K562 (cell line): ENCODE data around the gene LAMB3. TPM values are rescaled to one million over a fixed set of nuclear protein-coding genes. Genes with fewer than 3 reads are reported as not detected.

Experiments used
- ATAC-seq: fragments of 200-7000 bp; cut with Tn5 transposase; 3 replicates; pipeline ENCODE4 v1.9.1; 2020; ENCODE audit warnings: moderate library complexity
- BruUV-seq: library from RNA; stranded (reverse); fragments of 400-500 nt; replicated peaks from 2 replicates; lab custom pipeline; 2021; lab: Mats Ljungman, UMichigan
- CTCF ChIA-PET: fragments of 300-600 bp; formaldehyde crosslinking; extraction: SDS; loops from one replicate; lab custom pipeline; 2021; ENCODE audit warnings: low intra/inter-chr PET ratio; lab: Yijun Ruan, JAX
- POLR2A ChIA-PET: fragments of 300-600, 350-650 bp; sonication (Branson Sonifier 250); formaldehyde crosslinking; extraction: SDS; loops from one replicate; lab custom pipeline; 2021; ENCODE audit warnings: antibody characterized with exemption, inconsistent platforms; lab: Yijun Ruan, JAX
- DNase-seq, 4 experiments: peaks; one replicate each; pipeline versions ENCODE4 v3.0.0 to v3.0.0-alpha.2; 2011 to 2018; ENCODE audit warnings: low spot score in 3 of 4, mixed read lengths in 3 of 4; ENCODE audit errors: extremely low read depth in 1 of 4
- FAIRE-seq: peaks from 2 replicates; lab custom pipeline; 2011; peaks lifted over from hg19 to GRCh38; lab: Jason Lieb, UNC
- H2AFZ ChIP-seq: 2 replicates; pipeline ENCODE4 v1.6.0; 2011; ENCODE audit warnings: low read depth, low read length, control low read depth, inconsistent platforms
- H3K27ac ChIP-seq: fragments of 200-600 bp; 3 replicates; pipeline ENCODE4 v1.8.0; 2011; ENCODE audit warnings: low read depth, mild to moderate bottlenecking, control low read depth, inconsistent platforms, low read length, moderate library complexity, mixed read lengths; ENCODE audit errors: extremely low read depth
- H3K27me3 ChIP-seq, 2 experiments: fragments of 300-600 bp in 1 of 2; 2 replicates in 1 of 2; 3 replicates in 1 of 2; pipeline versions ENCODE4 v1.6.0 to v1.8.0; 2011; ENCODE audit warnings: inconsistent platforms in 2 of 2, low read length in 2 of 2, mild to moderate bottlenecking in 1 of 2, mixed read lengths in 1 of 2, moderate library complexity in 1 of 2; ENCODE audit not compliant: control insufficient read depth in 2 of 2, insufficient read depth in 2 of 2
- H3K36me3 ChIP-seq: fragments of 300-600 bp; 3 replicates; pipeline ENCODE4 v1.8.0; 2011; ENCODE audit warnings: mild to moderate bottlenecking, low read length, inconsistent platforms; ENCODE audit not compliant: control insufficient read depth, insufficient read depth
- H3K4me1 ChIP-seq, 2 experiments: fragments of 200-600 bp in 1 of 2; replicated peaks in 1 of 2; 2 replicates in 1 of 2; 3 replicates in 1 of 2; pipeline versions ENCODE4 v1.5.1 to v1.8.0; 2011; ENCODE audit warnings: inconsistent platforms in 2 of 2, low read length in 2 of 2, mild to moderate bottlenecking in 1 of 2, mixed read lengths in 1 of 2, moderate library complexity in 1 of 2; ENCODE audit not compliant: control insufficient read depth in 2 of 2, insufficient read depth in 2 of 2
- H3K4me2 ChIP-seq: 2 replicates; pipeline ENCODE4 v1.6.1; 2011; ENCODE audit warnings: low read length, control low read depth, inconsistent platforms, mixed read lengths; ENCODE audit not compliant: insufficient read depth
- H3K4me3 ChIP-seq: fragments of 200-600 bp; sonication (generic), shearing (Covaris generic); 2 replicates; pipeline ENCODE4 v1.5.1; 2016; ENCODE audit warnings: control low read depth, inconsistent platforms
- H3K79me2 ChIP-seq: fragments of 200-600 bp; 3 replicates; pipeline ENCODE4 v1.8.0; 2011; ENCODE audit warnings: low read length, inconsistent platforms; ENCODE audit not compliant: control insufficient read depth, insufficient read depth
- H3K9ac ChIP-seq, 2 experiments: 2 replicates each; pipeline versions ENCODE4 v1.6.0 to v1.6.1; 2011; ENCODE audit warnings: low read depth in 2 of 2, low read length in 2 of 2, control low read depth in 1 of 2, inconsistent platforms in 1 of 2, mild to moderate bottlenecking in 1 of 2, mixed read lengths in 1 of 2; ENCODE audit not compliant: insufficient read depth in 1 of 2
- H3K9me1 ChIP-seq: one replicate; pipeline ENCODE4 v1.6.0; 2011; ENCODE audit warnings: inconsistent platforms, mild to moderate bottlenecking, low read length, moderate library complexity; ENCODE audit not compliant: control insufficient read depth, insufficient read depth
- H3K9me3 ChIP-seq: replicated peaks from 2 replicates; pipeline ENCODE4 v1.5.1; 2011; ENCODE audit warnings: low read depth, low read length, inconsistent platforms; ENCODE audit not compliant: control insufficient read depth, insufficient read depth
- H4K20me1 ChIP-seq: replicated peaks from 2 replicates; pipeline ENCODE4 v1.6.1; 2011; ENCODE audit warnings: low read length, inconsistent platforms, mixed read lengths; ENCODE audit not compliant: control insufficient read depth, insufficient read depth
- CAMTA2 ChIP-seq: fragments of 250-450 bp; sonication (Bioruptor Pico); conservative IDR thresholded peaks from 2 replicates; pipeline ENCODE4 v1.5.1; 2022
- E2F8 ChIP-seq: fragments of 450-650 bp; IDR thresholded peaks from 2 replicates; pipeline ENCODE4 v1.7.1; 2018; ENCODE audit warnings: mild to moderate bottlenecking, low read depth; ENCODE audit not compliant: partially characterized antibody
- HDAC1 ChIP-seq, 2 experiments: fragments of 450-650 bp; IDR thresholded peaks; 2 replicates each; pipeline ENCODE4 v1.6.1; 2016 to 2017; ENCODE audit warnings: inconsistent platforms in 1 of 2, mild to moderate bottlenecking in 1 of 2, moderate library complexity in 1 of 2
- MCM5 ChIP-seq: fragments of 450-650 bp; IDR thresholded peaks from 2 replicates; pipeline ENCODE4 v1.6.1; 2016; ENCODE audit warnings: low read depth
- MEF2A ChIP-seq: IDR thresholded peaks from 2 replicates; pipeline ENCODE4 v1.6.1; 2011; ENCODE audit warnings: low read depth, mild to moderate bottlenecking, low read length, moderate library complexity; ENCODE audit not compliant: control insufficient read depth
- NFIX ChIP-seq: fragments of 250-450 bp; sonication (Bioruptor Pico); IDR thresholded peaks from 2 replicates; pipeline ENCODE4 v1.4.0; 2020; ENCODE audit warnings: low read depth, mild to moderate bottlenecking, moderate library complexity
- PHB2 ChIP-seq: fragments of 450-650 bp; IDR thresholded peaks from 2 replicates; pipeline ENCODE4 v1.6.1; 2017; ENCODE audit warnings: low read depth
- ZNF197 ChIP-seq: fragments of 200-800 bp; sonication (Bioruptor generic); IDR thresholded peaks from 2 replicates; pipeline ENCODE4 v1.6.1; 2016; ENCODE audit warnings: low read depth, missing genetic modification characterization, missing compliant biosample characterization
- ZNF507 ChIP-seq: conservative IDR thresholded peaks from 2 replicates; pipeline ENCODE4 v1.6.1; 2017; ENCODE audit warnings: missing genetic modification characterization, missing compliant biosample characterization
- WGBS: fragments of 100-300 bp; shearing (Covaris generic); methylation state at CpG from one replicate; pipeline ENCODE4 v1.1.6; 2016; ENCODE audit warnings: low coverage, mixed read lengths; ENCODE audit not compliant: insufficient coverage; ENCODE audit errors: missing lambda C conversion rate; 5-methylcytosine and 5-hydroxymethylcytosine counted together
- in situ Hi-C: fragments of 300-500 bp; cut with MboI; formaldehyde crosslinking; loops from 4 replicates; pipeline ENCODE4 v1.15.0; 2018; ENCODE audit warnings: inconsistent platforms, mixed read lengths
- intact Hi-C: fragments of 100-400 bp; cut with micrococcal nuclease; formaldehyde crosslinking; loops from 2 replicates; pipeline ENCODE4 v1.14.2; 2022
- polyA plus RNA-seq, 8 experiments: library from polyadenylated mRNA; depleted of rRNA in 4 of 8; stranded (reverse) in 5 of 8; unstranded in 3 of 8; fragments of >200 nt; fragmentation: Nextera tagmentation in 2 of 8; fragmentation: Illumina TruSeq in 1 of 8; extraction: Ambion mirVana in 2 of 8; extraction: Trizol in 1 of 8; gene quantifications; 2 replicates each; pipeline versions ENCODE4 v1.2.1 to v1.2.3, GENCODE V29; 2011 to 2014; ENCODE audit warnings: inconsistent platforms in 1 of 8, missing spikeins in 1 of 8
- total RNA-seq, 7 experiments: library from RNA; depleted of rRNA in 6 of 7; stranded (reverse); fragments of >200 nt in 6 of 7; fragmentation: Illumina TruSeq in 2 of 7; extraction: Trizol in 2 of 7; gene quantifications; 2 replicates each; pipeline versions ENCODE4 v1.2.1 to v1.2.3, GENCODE V29; 2011 to 2021; ENCODE audit warnings: low replicate concordance in 1 of 7

Gene LAMB3
- total and polyA plus RNA-seq, 9 of the 15 experiments (the other 6 are each of a cell fraction or from before 2014, with no cell fraction given): 0.08 to 1.3 (median 0.91) TPM

- TF ChIP-seq PHB2 (no peak), CAMTA2 (no peak)
Observed at GRCh38 chr1:209600541-209600940, 51.7 kb downstream of the LAMB3 start (continued).

- FAIRE-seq: no peak
- 0% methylated on average over 1 of the region's 1 CpG for WGBS
Observed at GRCh38 chr1:209598227-209598626, 54.0 kb downstream of the LAMB3 start.

More at GRCh38 chr1:209598227-209598626, 54.0 kb downstream of the LAMB3 start:
- H3K36me3 ChIP-seq: no peaks in the 10 kb centered on the region
- H3K79me2 ChIP-seq: no peaks in the 10 kb centered on the region
- intact Hi-C loops: no loop called here
- POLR2A ChIA-PET: interaction anchor here (0.6 kb wide), 1 partner anchor 47 kb away, joined by 3 read pairs; no protein-coding TSS in a partner anchor
- BruUV-seq: no TSS peak
- no peaks in the 10 kb centered on the region for H3K4me1 ChIP-seq
- no peak for TF ChIP-seq ZNF507 (tag)
- TF ChIP-seq HDAC1 (IDR thresholded peaks at IDR 0.05): no peak
- TF ChIP-seq NFIX: no peak
- TF ChIP-seq MEF2A: no peak
- TF ChIP-seq ZNF197 (CRISPR knock-in tag): no peak
- no peak for TF ChIP-seq E2F8
- no peak for TF ChIP-seq MCM5
- H3K9me3 ChIP-seq: no peaks in the 10 kb centered on the region
- no peak overlapping the region for H3K27ac ChIP-seq
- no peaks in the 10 kb centered on the region for H3K9me1 ChIP-seq
- H3K9ac ChIP-seq: no peak overlapping the region
- H3K4me3 ChIP-seq: no peak overlapping the region
- ATAC-seq (no peak), DNase-seq (no peak)
- no peak overlapping the region for H2AFZ ChIP-seq
- H4K20me1 ChIP-seq: no peaks in the 10 kb centered on the region
- in situ Hi-C loops: loop anchor here (25.0 kb wide), 1 partner anchor 389 kb away; no protein-coding TSS in a partner anchor
- CTCF ChIA-PET: no interaction called here
- H3K4me2 ChIP-seq: no peak overlapping the region
- peaks cover 0 to 18% of the 10 kb centered on the region in 2 experiments; a peak in 2 of 5 replicates for H3K27me3 ChIP-seq
